Measurements from ENCODE around the gene ADGRL4. TPM values are rescaled to one million over a fixed set of nuclear protein-coding genes. Genes with fewer than 3 reads are reported as not detected.

The ADGRL4 gene
- total RNA-seq (not detected), polyA plus RNA-seq (not detected)

DNA sequence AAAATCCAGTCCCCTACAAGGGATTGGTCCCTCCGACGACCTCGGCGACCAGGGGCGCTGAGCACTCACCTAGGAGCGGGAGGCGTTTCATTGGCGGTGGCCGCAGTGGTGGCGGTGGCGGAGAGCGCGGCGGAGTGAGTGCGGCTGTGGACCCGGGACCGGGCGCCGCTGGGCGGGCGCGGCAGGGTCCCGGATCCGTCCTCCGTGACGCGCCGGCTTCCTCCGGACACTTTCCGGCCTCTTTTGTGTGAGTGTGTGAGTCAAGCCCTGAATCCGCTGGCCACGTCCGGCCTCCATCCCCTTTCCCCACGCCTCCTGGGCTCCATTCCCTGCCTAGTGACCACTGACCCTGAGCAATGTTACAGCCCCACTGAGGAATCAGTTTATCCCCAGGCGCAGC is at the start of gene ADGRL4:
Gene ADGRL4 (minus strand): TSS at position 167 of the 400 bp plus-strand sequence. CDS start 76 bp downstream, at position 91.
- CTCF ChIA-PET (ENCODE audit: partially characterized antibody): no interaction called here
- H3K27me3 Mint-ChIP-seq: no peaks in the 10 kb centered on the region
- H3K4me1 Mint-ChIP-seq: no peaks in the 10 kb centered on the region

GRCh38 chr1:79055856-79056255 is 49.3 kb upstream of the ADGRL4 start:
- H3K27me3 ChIP-seq (ENCODE audit: insufficient read depth, low read length): no peaks in the 10 kb centered on the region
- H3K9me3 Mint-ChIP-seq: peaks cover 0 to 33% (median 12%) of the 10 kb centered on the region in 8 donors
- no peak overlapping the region for H3K4me3 ChIP-seq (ENCODE audit: low read length in 2 of 2)
- H3K27ac Mint-ChIP-seq: no peak overlapping the region
- H3K9me3 ChIP-seq (ENCODE audit: control insufficient read depth in 1 of 2, low read length in 2 of 2): no peaks in the 10 kb centered on the region
- H3K36me3 ChIP-seq (ENCODE audit: insufficient read depth, low read length): no peaks in the 10 kb centered on the region
- H3K4me1 ChIP-seq (ENCODE audit: insufficient read depth, low read length): no peaks in the 10 kb centered on the region
- H3K36me3 Mint-ChIP-seq: no peaks in the 10 kb centered on the region
- H3K4me3 Mint-ChIP-seq: no peak overlapping the region
- ChIA-PET POLR2A (ENCODE audit: partially characterized antibody) (no interaction called here), CTCF (ENCODE audit: partially characterized antibody) (no interaction called here)
- intact Hi-C loops (cut with micrococcal nuclease): no loop called here
- H3K4me1 Mint-ChIP-seq: no peaks in the 10 kb centered on the region
- H3K27ac ChIP-seq (ENCODE audit: low read depth, low read length): no peak overlapping the region
- no peak for DNase-seq
- no peaks in the 10 kb centered on the region for H3K27me3 Mint-ChIP-seq

More for the DNA sequence above, at the start of gene ADGRL4:
- no peaks in the 10 kb centered on the region for H3K4me1 ChIP-seq (ENCODE audit: insufficient read depth, low read length)
- H3K9me3 ChIP-seq (ENCODE audit: control insufficient read depth in 1 of 2, low read length in 2 of 2): no peaks in the 10 kb centered on the region
- no peak within 1 kb of the TSS for H3K27ac ChIP-seq (ENCODE audit: low read depth, low read length)
- intact Hi-C loops (cut with micrococcal nuclease): no loop called here
- no peak within 1 kb of the TSS for H3K4me3 Mint-ChIP-seq
- H3K27me3 ChIP-seq (ENCODE audit: insufficient read depth, low read length): no peaks in the 10 kb centered on the region
- no peaks in the 10 kb centered on the region for H3K36me3 ChIP-seq (ENCODE audit: insufficient read depth, low read length)
- no peaks in the 10 kb centered on the region for H3K36me3 Mint-ChIP-seq
- H3K9me3 Mint-ChIP-seq: peaks cover 0 to 10% (median 5%) of the 10 kb centered on the region in 8 donors
- DNase-seq: no peak
- no peak within 1 kb of the TSS for H3K4me3 ChIP-seq (ENCODE audit: low read length in 2 of 2)
- POLR2A ChIA-PET (ENCODE audit: partially characterized antibody): no interaction called here
- no peak within 1 kb of the TSS for H3K27ac Mint-ChIP-seq

DNA sequence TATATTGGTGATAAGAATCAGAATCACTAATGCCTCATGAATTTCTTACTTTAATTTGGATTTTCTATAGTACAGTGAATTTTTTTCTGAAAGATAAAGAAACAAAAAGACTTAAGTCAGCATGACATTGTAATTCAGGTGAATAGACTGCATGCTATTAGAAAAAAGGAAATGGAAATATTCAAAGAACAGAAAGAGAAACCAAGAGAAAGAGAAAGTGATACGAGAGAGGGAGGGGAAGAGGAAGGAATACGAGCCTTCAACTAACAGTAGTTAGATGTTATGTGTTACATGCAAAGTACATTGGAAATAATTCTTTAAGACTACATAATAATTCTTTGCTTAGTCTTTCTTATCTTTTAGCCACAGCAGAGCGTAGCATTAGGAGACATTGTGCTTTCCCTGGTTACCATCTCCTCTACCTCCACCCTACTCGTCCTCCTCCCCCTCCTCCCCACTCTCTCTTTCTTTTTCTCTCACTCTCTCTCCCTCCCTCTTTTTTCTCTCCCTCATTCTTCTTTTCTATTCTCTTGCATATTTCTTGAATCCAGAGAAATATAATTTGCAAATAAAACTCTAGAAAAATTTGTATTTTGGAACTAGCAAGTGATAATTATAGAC is 46.4 kb upstream of the ADGRL4 start:
- intact Hi-C loops (cut with micrococcal nuclease): no loop called here
- peaks cover 0 to 12% (median 6%) of the 10 kb centered on the region in 8 donors for H3K9me3 Mint-ChIP-seq
- peak overlapping the region in 6 of 8 donors; percentile 1 to 67 (median 30) for H3K4me3 Mint-ChIP-seq
- H3K27me3 Mint-ChIP-seq: no peaks in the 10 kb centered on the region
- ChIA-PET POLR2A (ENCODE audit: partially characterized antibody) (no interaction called here), CTCF (ENCODE audit: partially characterized antibody) (no interaction called here)
- H3K36me3 Mint-ChIP-seq: no peaks in the 10 kb centered on the region
- H3K4me1 Mint-ChIP-seq: no peaks in the 10 kb centered on the region
- Histone ChIP-seq H3K36me3 (ENCODE audit: insufficient read depth, low read length) (no peaks in the 10 kb centered on the region), H3K27me3 (ENCODE audit: insufficient read depth, low read length) (no peaks in the 10 kb centered on the region), H3K9me3 (ENCODE audit: control insufficient read depth in 1 of 2, low read length in 2 of 2) (no peaks in the 10 kb centered on the region), H3K27ac (ENCODE audit: low read depth, low read length) (no peak overlapping the region), H3K4me1 (ENCODE audit: insufficient read depth, low read length) (no peaks in the 10 kb centered on the region), H3K4me3 (ENCODE audit: low read length in 2 of 2) (no peak overlapping the region)
- DNase-seq: no peak
- H3K27ac Mint-ChIP-seq: no peak overlapping the region

GRCh38 chr1:79044974-79045650 is 38.6 kb upstream of the ADGRL4 start:
- POLR2A ChIA-PET (ENCODE audit: partially characterized antibody): no interaction called here
- no peak for DNase-seq
- no peak overlapping the region for H3K4me3 ChIP-seq (ENCODE audit: low read length in 2 of 2)
- CTCF ChIA-PET (ENCODE audit: partially characterized antibody): no interaction called here
- no peaks in the 10 kb centered on the region for H3K4me1 ChIP-seq (ENCODE audit: insufficient read depth, low read length)
- Mint-ChIP-seq H3K36me3 (no peaks in the 10 kb centered on the region), H3K27me3 (no peaks in the 10 kb centered on the region), H3K27ac (no peak overlapping the region), H3K4me1 (peaks cover 0 to 4% (median 1%) of the 10 kb centered on the region in 4 donors), H3K9me3 (peaks cover 0 to 2% (median 0%) of the 10 kb centered on the region in 8 donors), H3K4me3 (no peak overlapping the region)
- no peaks in the 10 kb centered on the region for H3K27me3 ChIP-seq (ENCODE audit: insufficient read depth, low read length)
- intact Hi-C loops (cut with micrococcal nuclease): no loop called here
- no peaks in the 10 kb centered on the region for H3K9me3 ChIP-seq (ENCODE audit: control insufficient read depth in 1 of 2, low read length in 2 of 2)
- H3K27ac ChIP-seq (ENCODE audit: low read depth, low read length): no peak overlapping the region
- H3K36me3 ChIP-seq (ENCODE audit: insufficient read depth, low read length): no peaks in the 10 kb centered on the region

- Mint-ChIP-seq H3K27ac (no peak overlapping the region), H3K27me3 (no peaks in the 10 kb centered on the region), H3K36me3 (no peaks in the 10 kb centered on the region), H3K4me3 (no peak overlapping the region), H3K4me1 (peaks cover 0 to 4% (median 1%) of the 10 kb centered on the region in 4 donors), H3K9me3 (peaks cover 0 to 4% (median under 1%) of the 10 kb centered on the region in 8 donors)
- no peak overlapping the region for H3K4me3 ChIP-seq (ENCODE audit: low read length in 2 of 2)
- H3K36me3 ChIP-seq (ENCODE audit: insufficient read depth, low read length): no peaks in the 10 kb centered on the region
- H3K27ac ChIP-seq (ENCODE audit: low read depth, low read length): no peak overlapping the region
- CTCF ChIA-PET (ENCODE audit: partially characterized antibody): no interaction called here
- POLR2A ChIA-PET (ENCODE audit: partially characterized antibody): no interaction called here
- no peaks in the 10 kb centered on the region for H3K4me1 ChIP-seq (ENCODE audit: insufficient read depth, low read length)
- intact Hi-C loops (cut with micrococcal nuclease): no loop called here
- DNase-seq: no peak
- no peaks in the 10 kb centered on the region for H3K9me3 ChIP-seq (ENCODE audit: control insufficient read depth in 1 of 2, low read length in 2 of 2)
- H3K27me3 ChIP-seq (ENCODE audit: insufficient read depth, low read length): no peaks in the 10 kb centered on the region
Measured at GRCh38 chr1:79043506-79043905, 37.0 kb upstream of the ADGRL4 start.

- Histone ChIP-seq H3K9me3 (ENCODE audit: control insufficient read depth in 1 of 2, low read length in 2 of 2) (no peaks in the 10 kb centered on the region), H3K27ac (ENCODE audit: low read depth, low read length) (no peak overlapping the region), H3K36me3 (ENCODE audit: insufficient read depth, low read length) (no peaks in the 10 kb centered on the region), H3K4me3 (ENCODE audit: low read length in 2 of 2) (no peak overlapping the region), H3K4me1 (ENCODE audit: insufficient read depth, low read length) (no peaks in the 10 kb centered on the region), H3K27me3 (ENCODE audit: insufficient read depth, low read length) (no peaks in the 10 kb centered on the region)
- no peak for DNase-seq
- intact Hi-C loops (cut with micrococcal nuclease): no loop called here
- Mint-ChIP-seq H3K9me3 (peaks cover 0 to 10% (median 5%) of the 10 kb centered on the region in 8 donors), H3K27me3 (no peaks in the 10 kb centered on the region), H3K4me3 (no peak overlapping the region), H3K27ac (no peak overlapping the region), H3K36me3 (no peaks in the 10 kb centered on the region), H3K4me1 (peaks cover 0 to 4% (median 1%) of the 10 kb centered on the region in 4 donors)
- POLR2A ChIA-PET (ENCODE audit: partially characterized antibody): no interaction called here
- CTCF ChIA-PET (ENCODE audit: partially characterized antibody): no interaction called here
Measured at GRCh38 chr1:79042539-79042938, 36.0 kb upstream of the ADGRL4 start.

DNA sequence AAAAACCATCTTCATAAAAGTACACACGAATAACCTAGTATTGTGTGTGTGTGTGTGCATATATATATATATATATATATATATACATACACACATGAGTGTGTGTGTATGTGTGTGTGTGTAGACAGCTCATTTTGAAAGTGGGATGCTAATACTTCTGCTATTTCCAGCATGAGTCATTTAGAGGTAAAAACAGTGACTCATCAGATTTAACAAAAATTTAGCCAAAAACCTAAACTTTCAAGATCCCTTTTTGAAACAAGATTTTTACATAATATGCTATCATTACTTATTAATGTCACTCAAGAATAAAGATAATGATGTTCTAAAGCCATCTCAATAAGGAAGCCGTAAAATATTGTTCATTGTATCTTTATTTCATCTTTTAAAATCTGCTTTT is 35.6 kb upstream of the ADGRL4 start:
- POLR2A ChIA-PET (ENCODE audit: partially characterized antibody): no interaction called here
- Mint-ChIP-seq H3K27ac (no peak overlapping the region), H3K36me3 (no peaks in the 10 kb centered on the region), H3K4me3 (no peak overlapping the region), H3K27me3 (no peaks in the 10 kb centered on the region), H3K4me1 (peaks cover 0 to 4% (median 1%) of the 10 kb centered on the region in 4 donors), H3K9me3 (peaks cover 0 to 13% (median 10%) of the 10 kb centered on the region in 8 donors)
- CTCF ChIA-PET (ENCODE audit: partially characterized antibody): no interaction called here
- no peak for DNase-seq
- no peak overlapping the region for H3K27ac ChIP-seq (ENCODE audit: low read depth, low read length)
- H3K4me3 ChIP-seq (ENCODE audit: low read length in 2 of 2): no peak overlapping the region
- no peaks in the 10 kb centered on the region for H3K36me3 ChIP-seq (ENCODE audit: insufficient read depth, low read length)
- H3K9me3 ChIP-seq (ENCODE audit: control insufficient read depth in 1 of 2, low read length in 2 of 2): no peaks in the 10 kb centered on the region
- H3K4me1 ChIP-seq (ENCODE audit: insufficient read depth, low read length): no peaks in the 10 kb centered on the region
- H3K27me3 ChIP-seq (ENCODE audit: insufficient read depth, low read length): no peaks in the 10 kb centered on the region
- intact Hi-C loops (cut with micrococcal nuclease): no loop called here
